Body of pancreas (tissue), 4 donors: ENCODE results near the gene ATP8B2.

ENCODE experiments used
- POLR2A ChIP-seq, 3 donors: fragments of 450-650 bp; IDR thresholded peaks; one replicate each; pipeline ENCODE4 v1.6.1; 2016; ENCODE audit warnings: antibody characterized with exemption in 3 of 3, mild to moderate bottlenecking in 2 of 3
- TF ChIP-seq, protein P1 (sequence below), 7 experiments: fragments of 450-650 bp in 4 of 7; fragments of 200-600 bp in 3 of 7; sonication (generic) in 3 of 7; IDR thresholded peaks; one replicate each; pipeline ENCODE4 v1.5.1; 2016 to 2019; ENCODE audit warnings: antibody characterized with exemption in 7 of 7

DNA sequence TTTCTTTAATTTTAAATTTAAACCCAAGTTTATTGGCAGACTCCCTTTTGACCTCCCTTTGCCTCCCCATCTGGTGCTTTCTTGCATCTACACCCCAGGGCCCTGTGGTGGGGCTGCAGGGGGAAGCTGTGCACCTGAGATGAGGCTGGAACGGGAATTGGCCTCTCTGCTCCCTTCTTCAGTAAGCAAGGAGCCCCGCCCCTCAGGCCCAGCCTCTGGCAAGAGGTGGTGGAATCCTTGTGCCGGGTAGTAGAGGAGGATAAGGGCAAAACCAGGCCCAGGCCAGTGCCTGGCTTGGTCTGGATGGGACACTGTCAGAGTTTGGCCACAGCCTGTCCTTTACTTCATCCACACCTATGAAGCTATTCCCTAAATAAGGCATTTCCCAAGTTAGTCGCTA lies 25.1 kb downstream of the ATP8B2 start:
- TF ChIP-seq, protein P1, sequence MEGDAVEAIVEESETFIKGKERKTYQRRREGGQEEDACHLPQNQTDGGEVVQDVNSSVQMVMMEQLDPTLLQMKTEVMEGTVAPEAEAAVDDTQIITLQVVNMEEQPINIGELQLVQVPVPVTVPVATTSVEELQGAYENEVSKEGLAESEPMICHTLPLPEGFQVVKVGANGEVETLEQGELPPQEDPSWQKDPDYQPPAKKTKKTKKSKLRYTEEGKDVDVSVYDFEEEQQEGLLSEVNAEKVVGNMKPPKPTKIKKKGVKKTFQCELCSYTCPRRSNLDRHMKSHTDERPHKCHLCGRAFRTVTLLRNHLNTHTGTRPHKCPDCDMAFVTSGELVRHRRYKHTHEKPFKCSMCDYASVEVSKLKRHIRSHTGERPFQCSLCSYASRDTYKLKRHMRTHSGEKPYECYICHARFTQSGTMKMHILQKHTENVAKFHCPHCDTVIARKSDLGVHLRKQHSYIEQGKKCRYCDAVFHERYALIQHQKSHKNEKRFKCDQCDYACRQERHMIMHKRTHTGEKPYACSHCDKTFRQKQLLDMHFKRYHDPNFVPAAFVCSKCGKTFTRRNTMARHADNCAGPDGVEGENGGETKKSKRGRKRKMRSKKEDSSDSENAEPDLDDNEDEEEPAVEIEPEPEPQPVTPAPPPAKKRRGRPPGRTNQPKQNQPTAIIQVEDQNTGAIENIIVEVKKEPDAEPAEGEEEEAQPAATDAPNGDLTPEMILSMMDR (IDR thresholded peaks at IDR 0.05), result no peak
- no peak for TF ChIP-seq POLR2A (IDR thresholded peaks at IDR 0.05)
